Muscle of leg (tissue), 11 donors: Measurements from ENCODE around the gene EFNA3. TPM values are rescaled to one million over a fixed set of nuclear protein-coding genes. Genes with fewer than 3 reads are reported as not detected.
A peak's percentile ranks its signal among the peaks of the same experiment; 100 is the strongest.

Source experiments
- DNase-seq: peaks from one replicate; pipeline ENCODE4 v3.0.0; 2013
- H3K27ac ChIP-seq: one replicate; pipeline ENCODE4 v1.5.1; 2013; ENCODE audit warnings: mild to moderate bottlenecking, low read length, control low read depth
- H3K27me3 ChIP-seq: one replicate; pipeline ENCODE4 v1.6.1; 2013; ENCODE audit warnings: low read length; ENCODE audit not compliant: control insufficient read depth, insufficient read depth
- H3K36me3 ChIP-seq: one replicate; pipeline ENCODE4 v1.6.1; 2013; ENCODE audit warnings: low read length; ENCODE audit not compliant: control insufficient read depth, insufficient read depth
- H3K4me1 ChIP-seq: one replicate; pipeline ENCODE4 v1.6.1; 2013; ENCODE audit warnings: low read length; ENCODE audit not compliant: control insufficient read depth, insufficient read depth
- H3K4me3 ChIP-seq: one replicate; pipeline ENCODE4 v1.5.1; 2013; ENCODE audit warnings: low read length, control low read depth
- H3K9me3 ChIP-seq: replicated peaks from 2 replicates; pipeline ENCODE4 v1.6.1; 2013; ENCODE audit warnings: low read depth, low read length; ENCODE audit not compliant: control insufficient read depth
- WGBS: methylation state at CpG from one replicate; pipeline ENCODE4 v1.1.5; 2013; ENCODE audit warnings: missing lambda C conversion rate; ENCODE audit not compliant: insufficient coverage; 5-methylcytosine and 5-hydroxymethylcytosine counted together
- polyA plus RNA-seq, 8 donors: library from polyadenylated mRNA; unstranded; fragments of 120-200 nt; gene quantifications; one replicate each; pipeline versions ENCODE4 v1.2.1 to v1.2.3, GENCODE V29; 2013; ENCODE audit warnings: inconsistent platforms in 1 of 8, low replicate concordance in 1 of 8; ENCODE audit not compliant: insufficient read length in 8 of 8, insufficient read depth in 1 of 8
- total RNA-seq: library from RNA; stranded (reverse); fragments of 120-200 nt; gene quantifications from one replicate; pipeline ENCODE4 v1.2.4, GENCODE V29; 2013

Gene EFNA3
- total and polyA plus RNA-seq, 9 donors: 1.7 to 3.9 (median 2.2) TPM

DNA sequence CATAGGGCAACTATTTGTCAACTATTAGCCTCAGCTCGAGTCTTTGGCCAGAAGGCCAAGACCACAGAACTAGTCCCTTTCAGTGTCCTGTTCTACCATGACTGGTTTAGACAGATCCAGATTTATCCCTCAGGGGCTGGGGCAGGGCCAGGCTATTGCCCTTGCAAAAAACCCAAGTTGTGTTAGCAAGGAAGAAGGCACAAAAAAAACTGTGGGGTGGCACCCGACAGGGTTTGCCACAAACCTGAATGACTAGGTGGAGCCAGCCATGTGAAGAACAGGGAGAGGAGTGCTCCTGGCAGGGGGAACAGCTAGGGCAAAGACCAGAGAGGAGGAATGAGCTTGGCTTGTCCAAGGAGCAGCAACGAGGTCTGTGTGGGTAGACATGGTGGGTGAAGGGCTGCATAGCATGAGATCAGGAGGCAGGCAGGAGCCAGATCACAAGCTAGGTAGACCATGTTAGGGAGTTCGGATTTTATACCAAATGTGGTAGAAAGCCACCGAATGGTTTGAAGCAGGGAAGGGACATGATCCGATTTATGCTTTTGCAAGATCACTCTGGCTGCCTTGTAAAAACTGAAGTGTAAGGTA is 40.7 kb upstream of the EFNA3 start:
- Histone ChIP-seq H3K4me3 (no peak overlapping the region), H3K36me3 (no peaks in the 10 kb centered on the region), H3K4me1 (no peaks in the 10 kb centered on the region), H3K27me3 (peaks cover 7% of the 10 kb centered on the region), H3K9me3 (no peaks in the 10 kb centered on the region), H3K27ac (no peak overlapping the region)
- WGBS: 84% methylated on average over 6 of the region's 6 CpGs
- DNase-seq: no peak

DNA sequence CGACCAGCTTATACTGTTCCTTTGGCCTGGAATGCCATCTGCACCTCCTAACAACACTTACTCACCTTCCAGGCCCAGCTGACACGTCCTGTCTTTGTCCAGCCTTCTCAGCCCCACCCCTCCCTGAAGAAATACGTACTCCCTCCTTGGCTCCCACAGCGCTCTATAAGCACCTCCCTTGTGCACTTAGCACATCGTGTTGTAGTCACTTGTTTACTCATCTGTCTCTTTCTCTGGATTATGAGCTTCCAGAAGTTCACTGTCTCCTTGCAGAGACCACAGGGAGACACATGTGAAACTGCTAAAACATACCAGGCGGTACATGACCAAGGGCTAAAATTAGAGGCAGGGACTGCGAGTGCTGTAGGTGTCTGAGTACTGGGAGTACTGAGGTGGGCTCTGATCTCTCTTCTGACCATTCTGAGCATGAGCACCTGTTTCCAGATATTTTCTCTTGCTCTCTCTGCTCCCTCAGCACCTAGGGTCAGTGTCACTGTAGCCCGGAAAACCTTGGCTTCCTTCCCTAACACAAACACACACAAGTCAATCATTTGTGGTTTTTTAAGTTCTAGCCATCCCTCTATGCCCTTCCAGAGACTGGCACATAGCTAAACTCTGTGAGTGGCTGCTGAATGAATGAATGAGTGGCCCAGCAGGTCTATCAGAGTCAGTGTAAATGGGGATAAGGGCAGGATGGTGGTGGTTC is 39.9 kb upstream of the EFNA3 start:
- Histone ChIP-seq H3K27ac (no peak overlapping the region), H3K9me3 (no peaks in the 10 kb centered on the region), H3K4me3 (no peak overlapping the region), H3K27me3 (peaks cover 5% of the 10 kb centered on the region), H3K36me3 (no peaks in the 10 kb centered on the region), H3K4me1 (no peaks in the 10 kb centered on the region)
- DNase-seq: no peak
- WGBS: 43% methylated on average over 7 of the region's 8 CpGs

DNA sequence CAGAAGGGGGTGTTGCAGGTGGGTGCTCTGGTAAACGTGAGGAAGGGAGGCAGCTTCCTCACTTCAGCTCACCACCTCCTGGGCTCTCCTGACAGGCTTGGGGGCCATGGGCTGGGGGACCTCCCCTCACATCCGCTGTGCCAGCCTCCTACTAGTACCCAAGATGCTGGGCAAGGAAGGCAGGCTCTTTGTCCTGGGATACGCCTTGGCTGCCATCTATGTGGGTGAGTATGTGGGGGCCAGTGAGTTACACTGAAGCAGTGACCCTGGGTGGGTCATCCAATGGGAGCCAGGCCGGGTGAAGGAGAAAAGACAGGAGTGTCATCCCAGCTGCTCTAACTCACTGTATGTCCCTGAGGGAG is 39.3 kb upstream of the EFNA3 start:
- DNase-seq: no peak
- Histone ChIP-seq H3K36me3 (no peaks in the 10 kb centered on the region), H3K4me3 (no peak overlapping the region), H3K27ac (no peak overlapping the region), H3K4me1 (no peaks in the 10 kb centered on the region), H3K27me3 (peaks cover 5% of the 10 kb centered on the region), H3K9me3 (no peaks in the 10 kb centered on the region)
- no CpG with 5 or more reads among the region's 4 CpGs for WGBS

DNA sequence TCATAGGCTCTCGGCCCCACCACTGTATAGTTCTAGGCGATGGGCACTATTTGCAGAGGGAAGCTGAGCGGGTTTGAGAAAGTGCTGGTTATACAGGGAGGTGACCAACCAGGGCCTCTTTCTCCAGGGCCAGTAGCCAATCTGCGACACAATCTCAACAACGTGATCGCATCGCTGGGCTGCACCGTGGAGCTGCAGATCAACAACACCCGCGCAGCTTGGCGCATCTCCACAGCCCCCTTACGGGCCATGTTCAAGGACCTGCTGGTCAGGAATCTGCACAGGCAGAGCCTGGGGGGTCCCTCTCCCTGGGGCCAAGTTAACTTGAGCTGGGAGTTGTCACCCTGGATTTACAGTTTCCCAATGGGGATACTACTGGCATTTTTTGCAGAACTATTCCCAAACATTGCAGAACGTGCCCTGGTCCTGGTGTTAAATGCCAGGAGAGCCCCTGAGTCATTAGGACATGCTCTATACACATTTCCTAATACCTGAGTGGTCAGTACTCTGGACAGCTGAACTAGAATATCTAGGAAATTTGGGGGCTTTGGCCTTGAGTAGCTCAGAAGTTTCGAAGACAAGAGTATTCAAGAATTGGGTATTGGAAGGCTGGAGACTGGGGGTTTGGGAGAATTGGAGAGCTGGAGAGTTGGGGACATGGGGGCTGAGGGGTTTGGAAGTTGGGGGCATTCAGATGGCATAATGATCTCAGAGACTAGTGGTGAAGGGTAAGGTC is 38.1 kb upstream of the EFNA3 start:
- peaks cover 5% of the 10 kb centered on the region for H3K4me1 ChIP-seq
- WGBS: 89% methylated on average over 12 of the region's 14 CpGs
- no peak for DNase-seq
- H3K27me3 ChIP-seq: peaks cover 5% of the 10 kb centered on the region
- H3K9me3 ChIP-seq: no peaks in the 10 kb centered on the region
- H3K27ac ChIP-seq: no peak overlapping the region
- no peak overlapping the region for H3K4me3 ChIP-seq
- H3K36me3 ChIP-seq: no peaks in the 10 kb centered on the region

DNA sequence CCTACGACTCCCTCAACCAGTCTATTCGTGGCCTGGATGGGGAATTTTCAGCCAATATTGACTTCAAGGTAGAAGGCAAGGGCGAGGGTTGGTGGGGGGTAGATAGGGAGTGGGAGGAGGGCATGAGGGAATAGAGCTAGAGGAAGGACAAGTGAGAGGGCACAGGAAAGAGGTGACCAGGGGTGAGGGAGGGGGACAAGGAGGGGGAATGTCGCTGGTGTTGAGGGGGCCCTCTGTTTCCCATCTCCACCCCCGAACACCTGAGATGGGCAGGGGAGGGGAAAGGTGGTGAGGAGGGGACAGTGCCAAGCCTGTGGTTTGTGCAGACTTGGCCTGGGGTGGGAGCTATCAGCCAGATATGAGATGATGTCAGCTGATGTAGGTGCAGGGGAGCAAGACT is 35.8 kb upstream of the EFNA3 start:
- 83% methylated on average over 5 of the region's 5 CpGs for WGBS
- Histone ChIP-seq H3K36me3 (no peaks in the 10 kb centered on the region), H3K27me3 (peaks cover 3% of the 10 kb centered on the region), H3K4me1 (peaks cover 5% of the 10 kb centered on the region), H3K9me3 (no peaks in the 10 kb centered on the region), H3K27ac (no peak overlapping the region), H3K4me3 (no peak overlapping the region)
- no peak for DNase-seq

DNA sequence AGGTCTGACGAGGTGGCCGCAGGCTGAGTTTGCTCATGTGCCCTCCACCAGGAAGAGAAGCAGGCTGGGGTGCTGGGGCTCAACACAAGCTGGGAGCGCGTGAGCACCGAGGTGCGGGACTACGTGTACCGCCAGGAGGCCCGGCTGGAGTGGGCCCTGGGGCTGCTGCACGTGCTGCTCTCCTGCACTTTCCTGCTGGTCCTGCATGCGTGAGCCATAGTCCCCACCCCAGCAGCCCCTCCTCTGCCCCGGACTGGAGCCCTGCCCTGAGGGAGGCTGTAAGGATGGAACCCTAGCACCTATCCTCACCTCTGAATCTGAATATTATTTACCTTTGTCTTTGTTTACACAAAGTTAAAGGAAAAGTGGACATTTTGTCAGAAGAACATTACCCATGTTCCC is 35.3 kb upstream of the EFNA3 start:
- Histone ChIP-seq H3K27ac (no peak overlapping the region), H3K4me3 (no peak overlapping the region), H3K27me3 (peaks cover 3% of the 10 kb centered on the region), H3K9me3 (no peaks in the 10 kb centered on the region), H3K4me1 (peaks cover 5% of the 10 kb centered on the region), H3K36me3 (no peaks in the 10 kb centered on the region)
- 59% methylated on average over 6 of the region's 12 CpGs for WGBS
- no peak for DNase-seq

DNA sequence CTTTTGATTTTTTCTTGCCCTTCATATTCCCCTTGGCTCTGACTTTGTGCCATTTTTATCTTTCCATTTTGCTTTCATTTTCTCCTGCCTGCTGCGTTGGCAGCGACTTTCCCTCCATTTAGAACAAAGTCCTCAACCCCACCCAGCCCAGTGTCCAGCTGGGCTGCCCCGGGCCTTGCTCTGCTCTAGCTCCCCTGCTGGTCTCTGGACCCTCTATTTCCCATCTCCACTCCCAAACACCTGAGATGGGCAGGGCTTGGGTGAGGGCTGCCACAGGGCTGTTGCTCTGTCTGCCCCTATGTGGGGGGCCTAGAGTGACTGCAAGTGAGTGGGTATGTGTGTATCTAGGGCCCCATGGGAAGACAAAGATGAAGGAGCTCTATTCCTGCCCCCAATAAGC is 34.8 kb upstream of the EFNA3 start:
- 93% methylated on average over 2 of the region's 3 CpGs for WGBS
- peaks cover 5% of the 10 kb centered on the region for H3K4me1 ChIP-seq
- no peak overlapping the region for H3K27ac ChIP-seq
- no peaks in the 10 kb centered on the region for H3K9me3 ChIP-seq
- H3K4me3 ChIP-seq: no peak overlapping the region
- peaks cover 2% of the 10 kb centered on the region for H3K27me3 ChIP-seq
- no peak for DNase-seq
- H3K36me3 ChIP-seq: no peaks in the 10 kb centered on the region

DNA sequence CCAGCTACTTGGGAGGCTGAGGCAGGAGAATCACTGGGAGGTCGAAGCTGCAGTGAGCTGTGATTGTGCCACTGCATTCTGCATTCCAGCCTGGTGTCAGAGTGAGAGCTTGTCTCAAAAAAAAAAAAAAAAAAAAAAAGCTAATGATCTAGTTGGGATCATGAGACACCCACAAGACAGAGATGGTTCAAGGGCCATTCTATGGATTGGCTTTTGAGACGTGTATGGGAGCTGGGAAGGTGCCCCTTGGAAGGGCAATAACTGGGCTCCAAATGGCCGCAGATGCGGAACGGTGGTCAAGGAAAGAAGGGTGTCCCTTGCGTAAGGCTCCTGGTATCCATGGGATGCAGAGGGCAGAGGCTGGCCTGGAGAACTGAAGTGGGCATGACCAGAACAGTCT is 34.3 kb upstream of the EFNA3 start:
- WGBS: 87% methylated on average over 6 of the region's 6 CpGs
- peak overlapping the region; percentile 67 for H3K27ac ChIP-seq
- no peaks in the 10 kb centered on the region for H3K9me3 ChIP-seq
- no peak for DNase-seq
- peaks cover 5% of the 10 kb centered on the region for H3K4me1 ChIP-seq
- H3K36me3 ChIP-seq: no peaks in the 10 kb centered on the region
- H3K4me3 ChIP-seq: no peak overlapping the region
- no peaks in the 10 kb centered on the region for H3K27me3 ChIP-seq

DNA sequence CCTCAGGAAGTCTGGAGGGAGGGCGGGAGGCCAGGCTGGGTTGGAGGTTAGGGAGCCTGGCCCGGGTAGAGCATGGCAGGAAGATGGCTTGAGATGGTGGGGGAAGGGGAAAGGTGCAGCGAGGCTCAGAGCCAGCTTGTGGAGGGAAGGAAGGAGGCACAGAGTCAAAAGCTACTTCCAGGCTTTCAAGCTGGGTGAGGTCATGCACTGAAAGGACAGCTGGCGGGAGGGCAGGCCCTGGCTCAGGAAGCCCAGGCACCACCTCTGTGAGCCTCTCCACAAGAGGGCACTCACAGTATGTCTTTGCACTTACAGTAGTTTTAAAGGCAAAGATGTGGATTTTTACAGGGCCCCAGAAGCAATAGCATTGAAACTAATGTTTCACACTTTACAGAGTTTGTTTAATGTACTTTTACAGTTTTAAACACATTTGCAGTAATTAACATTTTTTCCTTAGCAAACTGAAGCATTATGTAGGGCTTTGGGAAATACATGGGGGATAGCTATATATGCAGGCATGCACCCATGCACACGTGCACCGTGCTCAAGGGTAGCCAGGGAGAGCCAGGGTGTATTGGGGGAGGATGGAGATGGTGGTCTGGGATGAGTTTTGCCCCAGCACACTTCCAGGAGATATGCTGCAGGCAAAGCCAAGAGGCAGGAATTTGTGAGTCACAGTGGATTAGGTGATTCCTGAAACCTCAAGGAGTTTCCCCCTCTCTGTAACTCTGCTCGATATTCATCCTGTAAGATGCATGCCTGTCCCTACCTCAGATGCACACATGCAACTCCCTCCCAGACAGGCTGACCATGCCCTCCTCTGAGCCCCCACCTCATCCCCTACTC is 33.6 kb upstream of the EFNA3 start:
- Histone ChIP-seq H3K27me3 (no peaks in the 10 kb centered on the region), H3K9me3 (no peaks in the 10 kb centered on the region), H3K27ac (peak overlapping the region; percentile 67), H3K4me1 (peaks cover 11% of the 10 kb centered on the region), H3K4me3 (no peak overlapping the region), H3K36me3 (no peaks in the 10 kb centered on the region)
- peak; percentile 84 for DNase-seq
- WGBS: 62% methylated on average over 7 of the region's 7 CpGs
